ENCODE measurements around the gene LECT2. TPM values are rescaled to one million over a fixed set of nuclear protein-coding genes. Genes with fewer than 3 reads are reported as not detected.

LECT2 gene
- total and polyA plus RNA-seq, 10 donors, result not detected

GRCh38 chr5:135975122-135975521 lies 20.3 kb upstream of the LECT2 start:
- TF ChIP-seq CTCF (IDR thresholded peaks at IDR 0.05 in 8 of 11, conservative IDR thresholded peaks at IDR 0.05 in 3 of 11), result no peak
- no peak for DNase-seq
- H3K27me3 ChIP-seq (replicated peaks in 1 of 7), result peaks cover 0 to 55% (median 4%) of the 10 kb centered on the region in 7 donors
- H3K27ac ChIP-seq, result no peak overlapping the region
- intact Hi-C loops (cut with DNase I; ENCODE audit: low total_unique reads), result no loop called here
- peaks cover 0 to 7% (median 0%) of the 10 kb centered on the region in 8 donors for H3K9me3 ChIP-seq
- 87 to 96% (median 91%) methylated on average over 4 of the region's 4 CpGs for WGBS, 5 donors
- no peak overlapping the region for H3K4me3 ChIP-seq
- H3K36me3 ChIP-seq, result no peaks in the 10 kb centered on the region
- no peaks in the 10 kb centered on the region for H3K4me1 ChIP-seq

DNA sequence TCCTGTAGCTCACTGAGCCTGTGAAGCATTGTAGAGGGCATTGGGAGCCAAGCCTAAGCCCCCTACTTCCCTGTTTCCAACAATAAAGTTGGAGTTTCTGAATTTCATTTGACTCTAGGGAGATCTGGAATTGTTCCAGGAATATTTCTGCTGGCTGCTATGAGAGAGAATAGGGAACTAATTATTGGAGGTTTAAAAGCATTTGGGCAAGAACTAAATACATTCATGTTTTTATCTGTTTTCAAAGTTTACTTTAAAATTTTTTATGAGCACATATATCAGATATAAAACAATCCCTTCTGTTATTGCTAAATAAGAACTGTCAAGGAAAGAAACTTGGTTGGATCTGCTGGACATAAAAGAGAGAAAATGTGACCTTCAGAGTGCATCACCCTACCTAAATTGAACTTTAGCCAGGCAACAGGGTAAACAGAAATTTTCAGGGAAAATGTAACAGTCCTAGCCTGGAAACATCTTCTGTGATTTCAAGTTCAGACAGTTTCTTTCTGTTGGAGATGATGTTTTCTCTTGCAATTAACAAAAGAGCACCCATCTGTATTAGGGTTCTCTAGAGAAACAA lies 19.3 kb upstream of the LECT2 start:
- DNase-seq, result no peak
- intact Hi-C loops (cut with DNase I; ENCODE audit: low total_unique reads), result no loop called here
- Histone ChIP-seq H3K4me1 (no peaks in the 10 kb centered on the region), H3K36me3 (no peaks in the 10 kb centered on the region), H3K27ac (no peak overlapping the region), H3K9me3 (peaks cover 0 to 7% (median 0%) of the 10 kb centered on the region in 8 donors), H3K4me3 (no peak overlapping the region), H3K27me3 (replicated peaks in 1 of 7) (peaks cover 0 to 55% (median 4%) of the 10 kb centered on the region in 7 donors)
- TF ChIP-seq POLR2A (IDR thresholded peaks at IDR 0.05) (no peak), CTCF (IDR thresholded peaks at IDR 0.05 in 8 of 11, conservative IDR thresholded peaks at IDR 0.05 in 3 of 11) (no peak), POLR2AphosphoS5 (IDR thresholded peaks at IDR 0.05) (no peak)

- peaks cover 0 to 7% (median 0%) of the 10 kb centered on the region in 8 donors for H3K9me3 ChIP-seq
- TF ChIP-seq POLR2AphosphoS5 (IDR thresholded peaks at IDR 0.05), result no peak
- TF ChIP-seq POLR2A (IDR thresholded peaks at IDR 0.05), result no peak
- TF ChIP-seq CTCF (IDR thresholded peaks at IDR 0.05 in 8 of 11, conservative IDR thresholded peaks at IDR 0.05 in 3 of 11), result no peak
- 80 to 100% (median 95%) methylated on average over 2 of the region's 2 CpGs for WGBS, 5 donors
- no peak overlapping the region for H3K27ac ChIP-seq
- no peaks in the 10 kb centered on the region for H3K4me1 ChIP-seq
- intact Hi-C loops (cut with DNase I; ENCODE audit: low total_unique reads), result no loop called here
- H3K27me3 ChIP-seq (replicated peaks in 1 of 7), result peaks cover 0 to 55% (median 4%) of the 10 kb centered on the region in 7 donors
- no peak for DNase-seq
- H3K36me3 ChIP-seq, result no peaks in the 10 kb centered on the region
- no peak overlapping the region for H3K4me3 ChIP-seq
These were observed 18.7 kb upstream of the LECT2 start for GRCh38 chr5:135973323-135974020.

DNA sequence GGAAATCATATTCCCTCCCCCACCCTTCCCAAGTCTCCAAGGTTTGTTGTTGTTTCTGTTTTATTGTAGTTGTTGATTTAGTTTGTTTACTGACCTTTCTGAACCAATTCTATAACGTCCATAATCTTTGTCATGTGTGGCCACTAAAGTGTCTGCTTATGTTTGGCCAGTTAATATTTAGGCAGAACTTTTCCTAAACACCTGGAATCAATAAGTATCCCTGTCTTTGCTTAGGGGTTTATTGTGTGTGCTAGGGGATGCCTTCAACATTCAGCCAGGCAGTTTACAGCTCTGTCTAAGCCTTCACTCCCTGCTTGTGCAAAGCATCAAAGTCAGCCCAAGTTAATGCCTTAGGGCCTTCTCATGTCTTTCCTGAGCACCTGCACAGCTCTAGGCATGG lies 16.9 kb upstream of the LECT2 start:
- no peak for DNase-seq
- H3K27me3 ChIP-seq (replicated peaks in 1 of 7), result peaks cover 0 to 45% (median 4%) of the 10 kb centered on the region in 7 donors
- H3K27ac ChIP-seq, result no peak overlapping the region
- no peak overlapping the region for H3K4me3 ChIP-seq
- no peaks in the 10 kb centered on the region for H3K4me1 ChIP-seq
- H3K9me3 ChIP-seq, result peaks cover 0 to 7% (median 0%) of the 10 kb centered on the region in 8 donors
- intact Hi-C loops (cut with DNase I; ENCODE audit: low total_unique reads), result no loop called here
- no peaks in the 10 kb centered on the region for H3K36me3 ChIP-seq
- no peak for TF ChIP-seq POLR2A (IDR thresholded peaks at IDR 0.05)
- TF ChIP-seq CTCF (IDR thresholded peaks at IDR 0.05 in 8 of 11, conservative IDR thresholded peaks at IDR 0.05 in 3 of 11), result no peak
- no peak for TF ChIP-seq POLR2AphosphoS5 (IDR thresholded peaks at IDR 0.05)
- WGBS, 5 donors, result 0 to 58% (median 30%) methylated on average over 1 of the region's 1 CpG

All from spleen (tissue), 11 donors.